HG03571 (cell line): ENCODE measurements around the gene EOGT.

Experiments
- ATAC-seq: cut with Tn5 transposase; IDR thresholded peaks from one replicate; pipeline ENCODE4 v1.9.1; 2021; ENCODE audit not compliant: unreplicated experiment

EOGT gene

GRCh38 chr3:69009559-69010410 lies 3.7 kb downstream of the EOGT start:
- no peak for ATAC-seq

GRCh38 chr3:69008980-69009379 lies 4.5 kb downstream of the EOGT start:
- no peak for ATAC-seq

GRCh38 chr3:69005791-69006482 lies 7.5 kb downstream of the EOGT start:
- no peak for ATAC-seq

GRCh38 chr3:69005071-69005790 lies 8.3 kb downstream of the EOGT start:
- no peak for ATAC-seq

- ATAC-seq = no peak
Measured at GRCh38 chr3:69004138-69004537, 9.3 kb downstream of the EOGT start.

- no peak for ATAC-seq
Measured at GRCh38 chr3:68999605-69000004, 13.9 kb downstream of the EOGT start.

GRCh38 chr3:68999158-68999557 lies 14.3 kb downstream of the EOGT start:
- ATAC-seq = no peak

GRCh38 chr3:68997887-68998286 lies 15.6 kb downstream of the EOGT start:
- no peak for ATAC-seq

GRCh38 chr3:68996356-68996995 lies 17.0 kb downstream of the EOGT start:
- ATAC-seq = no peak

- no peak for ATAC-seq
Measured at GRCh38 chr3:68988740-68989139, 24.7 kb downstream of the EOGT start.

- ATAC-seq = no peak
Measured at GRCh38 chr3:68987322-68987721, 26.2 kb downstream of the EOGT start.

- ATAC-seq = no peak
Measured at GRCh38 chr3:68986496-68987208, 26.8 kb downstream of the EOGT start.

GRCh38 chr3:68985146-68985790 lies 28.2 kb downstream of the EOGT start:
- no peak for ATAC-seq

GRCh38 chr3:68984011-68984530 lies 29.4 kb downstream of the EOGT start:
- ATAC-seq = no peak

GRCh38 chr3:68977486-68978167 lies 35.9 kb downstream of the EOGT start:
- ATAC-seq = no peak

GRCh38 chr3:68974711-68975110 lies 38.8 kb downstream of the EOGT start:
- no peak for ATAC-seq

- no peak for ATAC-seq
Measured at GRCh38 chr3:68973639-68974038, 39.8 kb downstream of the EOGT start.

GRCh38 chr3:68972358-68972979 lies 41.0 kb downstream of the EOGT start:
- ATAC-seq = peak; percentile 73

- ATAC-seq = no peak
Measured at GRCh38 chr3:68964694-68965093, 48.8 kb downstream of the EOGT start.
